GM12878 (cell line): Measurements from ENCODE around the gene BNIP3.

ENCODE experiments used
- CTCF ChIP-seq, 3 experiments: IDR thresholded peaks in 2 of 3; conservative IDR thresholded peaks in 1 of 3; 2 replicates each; pipeline ENCODE4 v1.5.1; 2011; ENCODE audit warnings: low read depth in 3 of 3, low read length in 3 of 3, mild to moderate bottlenecking in 3 of 3, control low read depth in 2 of 3, moderate library complexity in 2 of 3, inconsistent platforms in 1 of 3, mixed read lengths in 1 of 3; ENCODE audit not compliant: control insufficient read depth in 2 of 3, insufficient read depth in 1 of 3; ENCODE audit errors: extremely low read depth in 1 of 3
- KDM1A ChIP-seq: fragments of 200-600 bp; sonication (generic); IDR thresholded peaks from 2 replicates; pipeline ENCODE4 v1.6.1; 2016; ENCODE audit warnings: borderline replicate concordance
- NFXL1 ChIP-seq: fragments of 450-650 bp; IDR thresholded peaks from 2 replicates; pipeline ENCODE4 v1.6.1; 2017; ENCODE audit warnings: antibody characterized with exemption, mild to moderate bottlenecking, borderline replicate concordance
- TAF1 ChIP-seq: IDR thresholded peaks from 2 replicates; pipeline ENCODE4 v1.6.1; 2011; ENCODE audit warnings: mild to moderate bottlenecking, low read depth, low read length, borderline replicate concordance

- TF ChIP-seq CTCF (IDR thresholded peaks at IDR 0.05 in 2 of 3, conservative IDR thresholded peaks at IDR 0.05 in 1 of 3; ENCODE audit: control insufficient read depth in 2 of 3, extremely low read depth in 1 of 3, insufficient read depth in 1 of 3, low read depth in 3 of 3, low read length in 3 of 3) (no peak), TAF1 (no peak), NFXL1 (no peak), KDM1A (no peak)
These were observed 27.3 kb downstream of the BNIP3 start for GRCh38 chr10:131954356-131954965.
